ENCODE measurements around the gene TMOD4.

DNA sequence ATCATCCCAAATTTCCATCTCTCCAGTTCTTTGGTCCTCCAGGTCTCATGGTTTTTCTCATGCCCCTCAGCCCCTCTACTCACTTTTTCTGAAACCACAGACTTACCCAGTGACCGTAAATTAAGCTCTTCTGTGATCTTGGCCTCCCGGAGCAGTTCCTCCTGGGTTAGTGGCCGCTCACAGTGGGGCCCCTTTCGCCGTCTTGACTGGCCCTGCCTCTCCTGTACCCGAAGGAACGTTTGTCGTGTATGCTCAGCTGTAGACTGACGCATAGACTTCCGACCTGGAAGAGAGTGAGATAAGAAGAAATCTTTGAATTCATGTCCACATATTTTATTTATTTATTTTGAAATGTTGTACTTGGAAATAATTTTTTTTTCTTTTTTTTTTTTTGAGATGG is 8.4 kb upstream of the TMOD4 start:
- TF ChIP-seq, protein P1, sequence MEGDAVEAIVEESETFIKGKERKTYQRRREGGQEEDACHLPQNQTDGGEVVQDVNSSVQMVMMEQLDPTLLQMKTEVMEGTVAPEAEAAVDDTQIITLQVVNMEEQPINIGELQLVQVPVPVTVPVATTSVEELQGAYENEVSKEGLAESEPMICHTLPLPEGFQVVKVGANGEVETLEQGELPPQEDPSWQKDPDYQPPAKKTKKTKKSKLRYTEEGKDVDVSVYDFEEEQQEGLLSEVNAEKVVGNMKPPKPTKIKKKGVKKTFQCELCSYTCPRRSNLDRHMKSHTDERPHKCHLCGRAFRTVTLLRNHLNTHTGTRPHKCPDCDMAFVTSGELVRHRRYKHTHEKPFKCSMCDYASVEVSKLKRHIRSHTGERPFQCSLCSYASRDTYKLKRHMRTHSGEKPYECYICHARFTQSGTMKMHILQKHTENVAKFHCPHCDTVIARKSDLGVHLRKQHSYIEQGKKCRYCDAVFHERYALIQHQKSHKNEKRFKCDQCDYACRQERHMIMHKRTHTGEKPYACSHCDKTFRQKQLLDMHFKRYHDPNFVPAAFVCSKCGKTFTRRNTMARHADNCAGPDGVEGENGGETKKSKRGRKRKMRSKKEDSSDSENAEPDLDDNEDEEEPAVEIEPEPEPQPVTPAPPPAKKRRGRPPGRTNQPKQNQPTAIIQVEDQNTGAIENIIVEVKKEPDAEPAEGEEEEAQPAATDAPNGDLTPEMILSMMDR (IDR thresholded peaks at IDR 0.05), result no peak
- no peak for TF ChIP-seq POLR2A (IDR thresholded peaks at IDR 0.05)
- no peak for TF ChIP-seq EP300 (IDR thresholded peaks at IDR 0.05)
